Renal cortex interstitium (tissue), 11 donors: ENCODE data around the gene UBE2M. TPM values are rescaled to one million over a fixed set of nuclear protein-coding genes. Genes with fewer than 3 reads are reported as not detected.

Experiments used
- DNase-seq, 11 donors: peaks; one replicate each; pipeline ENCODE4 v3.0.0-alpha.2; 2013; ENCODE audit warnings: low read depth in 9 of 11, low spot score in 4 of 11; ENCODE audit errors: extremely low read depth in 1 of 11
- polyA plus RNA-seq, 3 donors: library from polyadenylated mRNA; unstranded; fragments of 120-200 nt; gene quantifications; one replicate each; pipeline ENCODE4 v1.2.1, GENCODE V29; 2013; ENCODE audit not compliant: insufficient read length in 3 of 3

Gene UBE2M
- polyA plus RNA-seq, 3 donors, result 87.9 to 107 (median 91.5) TPM

DNA sequence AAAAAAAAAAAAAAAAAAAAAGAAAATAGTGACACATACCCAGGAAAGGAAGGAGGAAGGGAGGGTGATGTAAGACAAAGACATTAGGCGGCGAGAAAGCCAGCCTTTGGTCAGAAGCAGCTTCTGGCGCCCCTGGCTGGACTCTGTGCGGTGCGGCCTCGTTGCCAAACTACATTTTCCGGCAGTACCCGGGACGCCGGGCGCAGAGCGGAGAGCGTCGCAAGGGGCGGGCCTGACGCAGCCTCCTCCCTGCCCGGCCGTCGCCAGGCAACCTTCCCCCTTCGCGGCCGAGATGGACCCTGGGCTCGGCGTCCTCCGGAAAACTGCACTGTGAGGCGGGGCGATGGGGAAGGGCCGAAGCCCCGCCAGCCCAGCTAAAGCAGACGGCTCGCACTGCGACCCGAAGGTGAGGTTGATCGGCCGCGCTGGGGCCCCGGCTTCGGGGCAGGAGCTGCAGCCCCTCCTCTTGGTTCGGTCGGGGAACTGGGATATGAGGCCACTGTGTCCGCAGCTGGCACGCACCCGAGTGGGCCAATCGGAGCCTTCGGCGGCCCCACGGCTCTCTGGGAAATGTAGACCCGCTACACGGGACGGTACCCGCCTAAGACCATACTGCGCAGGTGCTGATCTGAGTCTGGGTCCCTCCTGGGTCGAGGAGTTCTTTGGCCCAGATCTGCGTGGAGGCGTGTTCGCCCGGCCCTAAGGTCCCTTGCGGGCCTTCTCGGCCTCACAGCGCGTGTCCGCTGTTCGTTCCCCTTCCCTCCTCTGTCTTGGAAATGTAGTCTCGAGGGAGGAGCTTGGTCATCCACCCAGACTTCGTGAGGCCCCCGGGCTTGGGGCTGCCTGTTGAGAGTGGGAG is 17.0 kb upstream of the UBE2M start:
- peak in 10 of 11 donors; percentile 79 to 92 (median 90) for DNase-seq

GRCh38 chr19:58573658-58574164 is 15.3 kb upstream of the UBE2M start:
- no peak for DNase-seq

DNA sequence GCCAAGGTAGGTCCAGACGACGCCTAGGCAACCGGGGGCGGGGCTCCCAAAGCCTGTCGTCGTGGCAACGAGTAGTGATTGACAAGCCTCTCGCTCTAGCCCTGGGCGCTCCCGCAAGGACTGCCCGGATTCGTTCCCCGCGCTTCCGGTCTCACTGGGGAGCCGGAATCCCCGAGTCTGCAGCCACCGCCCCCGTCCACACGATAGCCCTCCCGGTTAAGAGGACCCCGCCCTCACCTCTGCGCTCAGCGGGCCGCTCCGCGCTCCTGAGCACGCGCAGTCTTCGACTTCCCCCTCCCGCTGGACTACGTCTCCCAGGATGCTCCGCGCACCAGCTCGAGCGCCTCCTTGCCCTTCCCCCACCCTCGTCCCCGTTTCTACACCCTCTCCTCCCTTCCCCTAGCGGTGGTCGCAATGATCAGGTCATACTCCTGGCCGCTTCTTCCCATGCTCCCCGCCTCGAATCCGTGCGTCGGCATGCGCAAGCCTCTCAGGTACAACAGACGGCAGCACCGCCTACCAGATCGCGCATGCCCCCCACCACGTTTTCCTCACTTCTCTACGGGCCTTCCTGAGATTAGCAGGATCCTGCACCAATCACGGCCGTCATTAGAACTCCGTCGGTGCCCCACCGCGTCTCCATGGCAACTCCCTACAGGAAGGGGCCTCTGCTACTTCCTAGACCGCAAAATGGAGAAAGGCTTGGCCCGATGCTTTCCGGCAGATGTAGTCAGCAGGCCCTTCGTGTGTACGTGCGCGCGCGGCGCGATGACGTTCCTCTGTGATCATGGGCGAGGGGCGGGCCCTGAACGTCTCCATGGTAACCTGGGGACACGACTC is 14.6 kb upstream of the UBE2M start, which contains the start of gene MZF1:
MZF1 (minus strand) TSS at position 518 of the 840 bp plus-strand sequence. CDS start 1,946 bp downstream, outside the sequence.
- DNase-seq, result peak; percentile 98 to 100 (median 100)

GRCh38 chr19:58572026-58572817 is 13.8 kb upstream of the UBE2M start:
- DNase-seq, result no peak

- DNase-seq, result no peak
These were observed 13.2 kb upstream of the UBE2M start for GRCh38 chr19:58571575-58571947.

- no peak for DNase-seq
These were observed 12.6 kb upstream of the UBE2M start for GRCh38 chr19:58570770-58571574.

GRCh38 chr19:58569943-58570670 is 11.7 kb upstream of the UBE2M start:
- DNase-seq, result no peak

GRCh38 chr19:58569191-58569942 is 11.0 kb upstream of the UBE2M start:
- DNase-seq, result no peak

DNA sequence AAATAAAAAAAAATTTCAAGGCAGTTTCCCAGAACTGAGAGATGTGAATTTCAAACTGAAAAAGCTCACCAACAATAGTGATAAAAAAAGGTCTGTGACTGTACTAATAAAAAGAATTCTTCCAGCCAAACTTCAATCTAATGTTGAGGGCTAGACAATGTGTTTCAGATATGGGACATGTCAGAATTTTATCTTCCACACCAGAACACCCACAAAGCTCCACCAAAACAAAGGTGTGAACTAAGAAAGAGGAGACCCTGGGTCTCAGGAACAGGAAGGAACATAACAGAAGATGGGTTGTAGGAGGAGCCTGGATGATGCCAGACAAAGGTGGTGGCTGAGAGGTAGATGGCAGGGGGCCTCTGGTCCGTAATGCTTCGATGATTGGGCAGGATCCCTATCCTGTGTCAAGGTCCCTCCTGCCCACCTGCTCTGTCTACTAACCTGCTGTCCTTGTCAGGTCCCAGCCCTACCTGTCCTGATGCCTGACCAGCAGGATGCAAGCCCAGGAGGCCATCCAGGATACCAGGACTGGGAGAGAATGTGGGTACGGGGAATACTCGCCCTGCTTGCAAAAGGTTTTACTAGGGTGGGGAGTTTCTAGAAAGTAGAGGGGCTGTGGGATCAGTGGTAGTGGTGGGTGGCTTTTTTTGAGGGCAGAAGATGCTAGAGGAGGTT is 10.2 kb upstream of the UBE2M start:
- no peak for DNase-seq

DNA sequence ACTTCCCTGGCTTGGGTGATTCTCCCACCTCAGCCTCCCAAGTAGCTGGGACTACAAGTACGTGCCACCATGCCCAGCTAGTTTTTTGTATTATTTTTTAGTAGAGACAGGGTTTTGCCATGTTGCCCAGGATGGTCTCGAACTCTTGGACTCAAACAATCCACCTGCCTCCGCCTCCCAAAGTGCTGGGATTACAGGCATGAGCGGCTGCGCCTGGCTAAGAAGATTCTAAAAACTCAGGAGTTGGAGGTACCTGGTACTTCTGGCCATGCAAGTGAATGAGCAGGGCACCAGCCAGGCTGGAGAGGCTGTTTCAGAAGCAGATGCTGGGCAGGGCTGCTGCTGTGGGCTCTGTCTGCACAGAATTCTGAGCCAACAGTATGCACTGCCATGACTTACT is 8.6 kb upstream of the UBE2M start:
- no peak for DNase-seq

DNA sequence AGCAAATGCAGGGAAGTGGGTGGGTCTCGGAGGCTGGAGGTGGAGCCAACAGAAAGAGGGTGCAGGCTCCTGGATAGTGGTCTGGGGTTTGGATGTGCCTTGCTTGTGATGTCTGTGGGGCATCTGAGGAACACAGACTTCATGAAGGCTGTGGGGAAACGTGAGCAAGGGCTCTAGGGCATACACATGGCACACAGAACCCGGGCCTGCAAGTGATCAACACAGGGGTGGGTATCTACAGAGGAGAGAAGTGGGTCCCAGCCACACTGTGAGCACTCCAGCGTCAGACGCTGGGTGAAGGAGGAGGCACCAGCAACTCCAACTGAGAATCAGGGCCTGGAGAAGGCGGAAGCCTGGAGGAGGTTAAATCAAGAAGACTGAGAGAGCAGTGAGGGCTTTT is 5.4 kb upstream of the UBE2M start:
- no peak for DNase-seq

- DNase-seq, result peak in 1 of 11 donors; percentile 33
These were observed 4.7 kb upstream of the UBE2M start for GRCh38 chr19:58563034-58563573.

- no peak for DNase-seq
These were observed 4.0 kb upstream of the UBE2M start for GRCh38 chr19:58562122-58563033.

DNA sequence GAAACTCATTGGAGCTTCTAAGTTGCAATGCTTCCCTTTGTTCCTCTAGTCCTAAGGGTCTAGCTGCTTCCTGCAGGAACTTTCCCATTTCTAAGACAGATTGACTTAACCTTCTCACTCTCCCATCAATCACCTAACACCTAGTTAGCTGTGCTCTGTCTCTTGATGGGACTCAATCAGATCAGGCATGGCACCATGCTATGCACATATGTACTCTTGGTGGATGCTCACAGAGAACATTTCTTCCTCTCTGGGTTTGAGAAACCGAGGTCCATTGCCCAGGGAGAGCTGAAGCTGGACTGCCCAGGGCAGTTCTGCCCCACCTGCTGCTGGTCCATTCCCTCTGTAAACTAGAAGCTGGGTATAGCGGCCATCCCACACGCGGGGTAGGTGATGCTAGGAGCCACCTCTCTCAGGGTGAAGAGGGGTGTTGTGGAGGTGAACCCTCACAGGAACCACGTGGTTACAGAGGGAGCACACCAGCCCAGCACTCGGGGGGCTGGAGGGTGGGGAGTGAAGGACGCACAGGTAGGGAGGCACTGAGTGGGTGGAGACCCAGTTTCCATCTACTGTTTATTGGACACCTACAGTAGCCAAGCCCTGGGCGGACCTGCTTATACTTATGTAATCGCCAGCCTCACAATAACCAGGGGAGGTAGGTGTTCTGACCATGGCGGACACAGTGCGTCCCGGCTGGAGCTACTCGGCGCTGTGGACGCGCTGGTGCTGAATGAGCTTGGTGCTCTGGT is 3.1 kb upstream of the UBE2M start:
- no peak for DNase-seq
